Activated CD4-positive, alpha-beta memory T cell treated with anti-CD3 and anti-CD28 coated beads for 36 hours (primary cell): ENCODE data around the gene LYSMD3. TPM values are rescaled to one million over a fixed set of nuclear protein-coding genes. Genes with fewer than 3 reads are reported as not detected.

Source experiments
- CTCF ChIA-PET: fragments of 350-600 bp; sonication (Branson Sonifier 250); formaldehyde crosslinking; loops from one replicate; lab custom pipeline; 2021; ENCODE audit warnings: antibody characterized with exemption, inconsistent platforms; lab: Charles Lee
- POLR2A ChIA-PET: fragments of 350-600 bp; sonication (Branson Sonifier 250); formaldehyde crosslinking; loops from one replicate; lab custom pipeline; 2021; ENCODE audit warnings: antibody characterized with exemption; lab: Charles Lee
- DNase-seq: peaks from one replicate; pipeline ENCODE4 v3.0.0-alpha.2; 2020
- H3K27ac Mint-ChIP-seq: one replicate; pipeline ENCODE4 v1.8.0; 2021; ENCODE audit warnings: mixed read lengths
- H3K27me3 Mint-ChIP-seq: one replicate; pipeline ENCODE4 v1.8.0; 2021; ENCODE audit warnings: mixed read lengths
- H3K36me3 Mint-ChIP-seq: one replicate; pipeline ENCODE4 v1.8.0; 2021; ENCODE audit warnings: mixed read lengths
- H3K4me1 Mint-ChIP-seq: one replicate; pipeline ENCODE4 v1.8.0; 2021; ENCODE audit warnings: low read depth, mixed read lengths
- H3K4me3 Mint-ChIP-seq: one replicate; pipeline ENCODE4 v1.8.0; 2021; ENCODE audit warnings: mild to moderate bottlenecking, mixed read lengths
- H3K9me3 Mint-ChIP-seq: one replicate; pipeline ENCODE4 v1.8.0; 2021; ENCODE audit warnings: mixed read lengths
- intact Hi-C: fragments of 100-400 bp; cut with micrococcal nuclease; formaldehyde crosslinking; loops from one replicate; pipeline ENCODE4 v1.15.1; 2023
- total RNA-seq, 2 experiments: library from RNA; stranded (reverse); gene quantifications; one replicate each; pipeline ENCODE4 v1.2.3, GENCODE V29; 2021

The LYSMD3 gene
- total RNA-seq, 2 experiments from 2014 or later = 12.6 to 13.0 TPM

GRCh38 chr5:90506221-90506620 lies 23.2 kb downstream of the LYSMD3 start:
- POLR2A ChIA-PET = no interaction called here

GRCh38 chr5:90504743-90505142 lies 24.6 kb downstream of the LYSMD3 start:
- Mint-ChIP-seq H3K27ac (no peak overlapping the region), H3K9me3 (no peaks in the 10 kb centered on the region), H3K4me3 (no peak overlapping the region), H3K4me1 (peaks cover 5% of the 10 kb centered on the region), H3K36me3 (no peaks in the 10 kb centered on the region), H3K27me3 (no peaks in the 10 kb centered on the region)
- POLR2A ChIA-PET = no interaction called here
- CTCF ChIA-PET = no interaction called here
- DNase-seq = no peak
- intact Hi-C loops = no loop called here

More at GRCh38 chr5:90506221-90506620, 23.2 kb downstream of the LYSMD3 start:
- CTCF ChIA-PET = no interaction called here
- DNase-seq = no peak
- Mint-ChIP-seq H3K4me3 (no peak overlapping the region), H3K4me1 (peaks cover 5% of the 10 kb centered on the region), H3K9me3 (no peaks in the 10 kb centered on the region), H3K27ac (no peak overlapping the region), H3K36me3 (no peaks in the 10 kb centered on the region), H3K27me3 (no peaks in the 10 kb centered on the region)
- intact Hi-C loops = no loop called here

GRCh38 chr5:90503596-90503995 lies 25.8 kb downstream of the LYSMD3 start:
- Mint-ChIP-seq H3K36me3 (no peaks in the 10 kb centered on the region), H3K27ac (no peak overlapping the region), H3K9me3 (no peaks in the 10 kb centered on the region), H3K27me3 (no peaks in the 10 kb centered on the region), H3K4me1 (peaks cover 5% of the 10 kb centered on the region), H3K4me3 (no peak overlapping the region)
- intact Hi-C loops = no loop called here
- ChIA-PET CTCF (no interaction called here), POLR2A (no interaction called here)
- DNase-seq = no peak

GRCh38 chr5:90495146-90495545 lies 34.2 kb downstream of the LYSMD3 start:
- H3K4me1 Mint-ChIP-seq = no peaks in the 10 kb centered on the region
- peaks cover 3% of the 10 kb centered on the region for H3K9me3 Mint-ChIP-seq
- H3K27ac Mint-ChIP-seq = no peak overlapping the region
- peaks cover 15% of the 10 kb centered on the region for H3K36me3 Mint-ChIP-seq
- CTCF ChIA-PET = no interaction called here
- H3K4me3 Mint-ChIP-seq = no peak overlapping the region
- POLR2A ChIA-PET = no interaction called here
- intact Hi-C loops = no loop called here
- DNase-seq = no peak
- no peaks in the 10 kb centered on the region for H3K27me3 Mint-ChIP-seq

- intact Hi-C loops = no loop called here
- ChIA-PET CTCF (no interaction called here), POLR2A (no interaction called here)
- Mint-ChIP-seq H3K4me1 (no peaks in the 10 kb centered on the region), H3K27ac (no peak overlapping the region), H3K36me3 (peaks cover 15% of the 10 kb centered on the region), H3K9me3 (peaks cover 3% of the 10 kb centered on the region), H3K27me3 (no peaks in the 10 kb centered on the region), H3K4me3 (no peak overlapping the region)
- no peak for DNase-seq
Observed at GRCh38 chr5:90494043-90494442, 35.3 kb downstream of the LYSMD3 start.

GRCh38 chr5:90488791-90489190 lies 40.6 kb downstream of the LYSMD3 start:
- no peaks in the 10 kb centered on the region for H3K4me1 Mint-ChIP-seq
- peaks cover 7% of the 10 kb centered on the region for H3K36me3 Mint-ChIP-seq
- H3K9me3 Mint-ChIP-seq = no peaks in the 10 kb centered on the region
- DNase-seq = no peak
- H3K4me3 Mint-ChIP-seq = no peak overlapping the region
- intact Hi-C loops = no loop called here
- H3K27me3 Mint-ChIP-seq = no peaks in the 10 kb centered on the region
- ChIA-PET POLR2A (interaction anchor here (0.6 kb wide), 1 partner anchor 78 kb away, joined by 3 read pairs; no protein-coding TSS in a partner anchor), CTCF (no interaction called here)
- no peak overlapping the region for H3K27ac Mint-ChIP-seq

GRCh38 chr5:90484540-90484939 lies 44.8 kb downstream of the LYSMD3 start:
- Mint-ChIP-seq H3K9me3 (no peaks in the 10 kb centered on the region), H3K4me3 (no peak overlapping the region), H3K27ac (no peak overlapping the region), H3K27me3 (no peaks in the 10 kb centered on the region), H3K4me1 (no peaks in the 10 kb centered on the region), H3K36me3 (peaks cover 5% of the 10 kb centered on the region)
- POLR2A ChIA-PET = no interaction called here
- CTCF ChIA-PET = no interaction called here
- DNase-seq = no peak
- intact Hi-C loops = no loop called here

- intact Hi-C loops = no loop called here
- POLR2A ChIA-PET = no interaction called here
- peaks cover 5% of the 10 kb centered on the region for H3K36me3 Mint-ChIP-seq
- H3K27me3 Mint-ChIP-seq = no peaks in the 10 kb centered on the region
- DNase-seq = no peak
- no peak overlapping the region for H3K27ac Mint-ChIP-seq
- no peak overlapping the region for H3K4me3 Mint-ChIP-seq
- H3K4me1 Mint-ChIP-seq = no peaks in the 10 kb centered on the region
- CTCF ChIA-PET = no interaction called here
- no peaks in the 10 kb centered on the region for H3K9me3 Mint-ChIP-seq
Observed at GRCh38 chr5:90483206-90483605, 46.2 kb downstream of the LYSMD3 start.

- DNase-seq = no peak
- ChIA-PET POLR2A (no interaction called here), CTCF (no interaction called here)
- H3K36me3 Mint-ChIP-seq = no peaks in the 10 kb centered on the region
- no peaks in the 10 kb centered on the region for H3K9me3 Mint-ChIP-seq
- H3K27me3 Mint-ChIP-seq = no peaks in the 10 kb centered on the region
- no peak overlapping the region for H3K27ac Mint-ChIP-seq
- no peaks in the 10 kb centered on the region for H3K4me1 Mint-ChIP-seq
- no peak overlapping the region for H3K4me3 Mint-ChIP-seq
- intact Hi-C loops = no loop called here
Observed at GRCh38 chr5:90480699-90481098, 48.7 kb downstream of the LYSMD3 start.

- H3K36me3 Mint-ChIP-seq = no peaks in the 10 kb centered on the region
- intact Hi-C loops = no loop called here
- no peaks in the 10 kb centered on the region for H3K27me3 Mint-ChIP-seq
- POLR2A ChIA-PET = no interaction called here
- no peak for DNase-seq
- no peak overlapping the region for H3K27ac Mint-ChIP-seq
- CTCF ChIA-PET = no interaction called here
- no peak overlapping the region for H3K4me3 Mint-ChIP-seq
- no peaks in the 10 kb centered on the region for H3K9me3 Mint-ChIP-seq
- H3K4me1 Mint-ChIP-seq = peaks cover 7% of the 10 kb centered on the region
Observed at GRCh38 chr5:90479611-90480385, 49.6 kb downstream of the LYSMD3 start.

- H3K4me3 Mint-ChIP-seq = no peak overlapping the region
- ChIA-PET POLR2A (no interaction called here), CTCF (interaction anchor here (1.8 kb wide), 1 partner anchor 38 kb away, joined by 4 read pairs; no protein-coding TSS in a partner anchor)
- no peak overlapping the region for H3K27ac Mint-ChIP-seq
- no peaks in the 10 kb centered on the region for H3K27me3 Mint-ChIP-seq
- intact Hi-C loops = no loop called here
- H3K4me1 Mint-ChIP-seq = peaks cover 14% of the 10 kb centered on the region
- no peaks in the 10 kb centered on the region for H3K9me3 Mint-ChIP-seq
- no peak for DNase-seq
- peaks cover 3% of the 10 kb centered on the region for H3K36me3 Mint-ChIP-seq
Observed at GRCh38 chr5:90477621-90478215, 51.7 kb downstream of the LYSMD3 start.

GRCh38 chr5:90477073-90477472 lies 52.3 kb downstream of the LYSMD3 start:
- H3K27ac Mint-ChIP-seq = no peak overlapping the region
- intact Hi-C loops = no loop called here
- H3K36me3 Mint-ChIP-seq = peaks cover 3% of the 10 kb centered on the region
- H3K4me1 Mint-ChIP-seq = peaks cover 17% of the 10 kb centered on the region
- no peaks in the 10 kb centered on the region for H3K9me3 Mint-ChIP-seq
- no peak overlapping the region for H3K4me3 Mint-ChIP-seq
- POLR2A ChIA-PET = interaction anchor here (1.0 kb wide), 1 partner anchor 11 kb away, joined by 3 read pairs; no protein-coding TSS in a partner anchor
- H3K27me3 Mint-ChIP-seq = no peaks in the 10 kb centered on the region
- DNase-seq = no peak
- CTCF ChIA-PET = interaction anchor here (1.3 to 1.8 kb wide), 3 partner anchors 16 to 52 kb away, joined by 3 to 4 read pairs (median 3); partner anchors contain the start of gene LYSMD3
